HAP-1 (cell line): ENCODE measurements around the gene ODF4.
A peak's percentile ranks its signal among the peaks of the same experiment; 100 is the strongest.
"Not testable (repeated sequence)": the region's sequence is repeated elsewhere in the genome, so short reads cannot be mapped to it uniquely, and the experiment has no call there.

ENCODE experiments used
- DNase-seq, 2 experiments: peaks; one replicate each; pipeline ENCODE4 v3.0.0-alpha.2; 2016 to 2020; ENCODE audit warnings: low spot score in 2 of 2
- H3K27me3 ChIP-seq: fragments of 250-450 bp; sonication (Bioruptor Pico); 2 replicates; pipeline ENCODE4 v1.5.1; 2020; ENCODE audit warnings: low read depth, mild to moderate bottlenecking, moderate library complexity
- H3K36me3 ChIP-seq: fragments of 250-450 bp; sonication (Bioruptor Pico); replicated peaks from 2 replicates; pipeline ENCODE4 v1.5.1; 2020; ENCODE audit warnings: mild to moderate bottlenecking
- H3K4me1 ChIP-seq: fragments of 250-450 bp; sonication (Bioruptor Pico); 2 replicates; pipeline ENCODE4 v1.5.1; 2020; ENCODE audit warnings: mild to moderate bottlenecking
- H3K4me3 ChIP-seq: fragments of 250-450 bp; sonication (Bioruptor Pico); 2 replicates; pipeline ENCODE4 v1.5.1; 2020; ENCODE audit warnings: mild to moderate bottlenecking, moderate library complexity
- H3K9me3 ChIP-seq: fragments of 250-450 bp; sonication (Bioruptor Pico); 2 replicates; pipeline ENCODE4 v1.5.1; 2020; ENCODE audit warnings: mild to moderate bottlenecking, moderate library complexity
- in situ Hi-C: fragments of 300-500 bp; cut with MboI; formaldehyde crosslinking; loops from 3 replicates; pipeline ENCODE4 v1.14.3; 2020; ENCODE audit warnings: low sequenced_read_pairs, inconsistent platforms, mixed read lengths

The ODF4 gene

DNA sequence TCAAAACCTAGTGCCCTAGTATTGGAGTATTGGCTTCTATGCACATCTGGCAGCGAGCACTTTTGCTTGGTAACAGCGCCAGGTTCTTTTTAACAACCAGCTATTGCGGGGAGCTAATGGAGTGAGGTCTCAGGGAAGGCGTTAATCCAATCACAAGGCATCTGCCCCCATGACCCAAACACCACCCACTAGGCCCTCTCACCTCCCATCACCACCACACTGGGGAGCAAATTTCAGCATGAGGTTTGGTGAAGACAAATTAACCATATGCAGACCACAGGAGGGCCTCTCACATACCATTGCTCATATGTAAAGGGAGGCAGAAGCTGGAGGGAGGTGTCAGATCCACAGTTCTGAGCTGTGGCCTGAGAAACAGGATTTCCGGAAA lies 893 bp upstream of the ODF4 start:
- Histone ChIP-seq H3K36me3 (no peaks in the 10 kb centered on the region), H3K9me3 (no peaks in the 10 kb centered on the region), H3K27me3 (no peaks in the 10 kb centered on the region), H3K4me3 (no peak overlapping the region), H3K4me1 (peaks cover 14% of the 10 kb centered on the region)
- in situ Hi-C loops = no loop called here
- DNase-seq = no peak

DNA sequence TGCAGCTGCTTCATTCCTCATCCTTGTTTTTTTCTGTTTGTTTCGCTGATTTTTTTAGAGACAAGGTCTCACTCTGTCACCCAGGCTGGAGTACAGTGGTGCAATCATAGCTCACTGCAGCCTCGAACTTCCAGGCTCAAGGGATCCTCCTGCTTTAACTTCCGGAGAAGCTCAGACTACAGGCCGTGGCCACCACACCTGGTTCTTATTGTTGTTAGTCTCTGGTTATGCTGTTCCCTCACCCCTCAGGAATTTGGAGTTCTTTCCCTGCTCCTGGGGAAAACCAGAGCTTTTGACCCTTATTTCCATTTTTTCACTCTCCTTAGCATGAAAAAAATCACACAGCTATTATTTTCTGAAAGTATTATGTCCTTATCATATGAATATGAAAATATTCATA lies 1.8 kb downstream of the ODF4 start:
- in situ Hi-C loops = no loop called here
- Histone ChIP-seq H3K27me3 (no peaks in the 10 kb centered on the region), H3K9me3 (no peaks in the 10 kb centered on the region), H3K4me1 (peaks cover 14% of the 10 kb centered on the region), H3K36me3 (no peaks in the 10 kb centered on the region), H3K4me3 (no peak overlapping the region)
- DNase-seq = peak in 1 of 2 experiments; percentile 22

DNA sequence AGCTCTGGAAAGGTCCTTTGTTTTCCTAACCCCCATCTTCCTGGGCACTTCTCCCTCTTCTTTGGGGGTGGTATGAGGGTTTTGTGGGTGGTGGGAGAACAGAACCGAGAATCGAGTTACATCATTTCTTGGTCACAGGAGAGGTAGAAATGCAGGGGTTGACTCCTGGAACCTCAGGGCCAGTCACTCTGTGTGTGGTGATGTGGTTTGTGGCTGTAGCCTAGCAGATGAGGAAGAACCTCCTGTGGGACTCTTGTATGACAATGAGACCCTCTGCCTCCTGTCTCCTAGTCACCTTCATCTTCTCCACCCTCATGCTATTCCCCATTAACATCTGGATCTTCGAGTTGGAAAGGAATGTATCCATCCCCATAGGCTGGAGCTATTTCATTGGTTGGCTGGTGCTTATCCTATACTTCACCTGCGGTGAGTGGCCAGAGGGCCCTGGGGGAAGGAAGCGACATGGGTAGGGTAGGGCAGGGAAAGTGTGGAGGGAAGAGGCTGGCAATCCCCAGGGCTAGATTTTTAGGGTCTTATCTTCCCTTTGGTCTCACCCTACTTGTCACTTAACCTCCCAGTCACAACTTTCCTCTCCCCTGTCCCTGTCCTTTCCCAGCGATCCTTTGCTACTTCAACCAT lies 5.5 kb downstream of the ODF4 start:
- Histone ChIP-seq H3K4me3 (no peak overlapping the region), H3K36me3 (no peaks in the 10 kb centered on the region), H3K4me1 (peaks cover 4% of the 10 kb centered on the region; the same call in 1 of the 2 replicates), H3K9me3 (no peaks in the 10 kb centered on the region), H3K27me3 (no peaks in the 10 kb centered on the region)
- DNase-seq = no peak
- in situ Hi-C loops = no loop called here

DNA sequence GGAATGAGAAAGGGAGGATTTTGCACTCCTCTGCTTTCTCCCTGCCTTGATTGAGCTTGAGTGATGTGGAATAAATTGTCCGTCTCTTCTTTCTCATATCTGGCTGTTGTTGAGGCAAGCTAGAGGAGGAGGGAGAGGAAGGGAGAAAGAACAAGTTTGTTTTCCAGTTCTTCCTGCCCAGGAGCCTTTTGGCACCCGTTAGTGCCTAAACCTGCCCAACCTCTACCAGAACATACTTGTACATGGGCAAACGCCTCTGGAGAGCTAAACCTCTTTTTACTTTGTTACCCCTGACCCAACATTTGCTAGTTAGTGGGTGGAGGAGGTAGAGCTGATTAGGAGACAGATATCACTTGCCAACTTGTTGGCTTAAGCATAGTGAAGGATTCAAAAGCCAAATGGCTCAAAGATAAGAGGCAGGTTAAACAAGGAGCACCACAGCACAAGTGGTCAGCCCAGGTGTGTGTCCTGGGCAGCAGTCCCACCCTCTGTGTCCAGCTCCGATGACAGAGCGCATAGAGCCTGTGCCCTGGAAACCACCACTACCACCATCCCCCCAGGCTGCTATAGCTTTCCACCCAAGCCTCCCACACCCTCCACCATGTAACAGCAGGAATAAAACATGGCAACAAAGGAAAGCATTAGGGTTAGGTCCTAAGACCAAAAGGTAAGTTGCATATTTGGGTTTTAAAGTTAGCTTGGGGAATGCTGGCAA lies 6.5 kb downstream of the ODF4 start:
- Histone ChIP-seq H3K4me3 (no peak overlapping the region), H3K9me3 (no peaks in the 10 kb centered on the region), H3K36me3 (no peaks in the 10 kb centered on the region), H3K4me1 (peaks cover 3% of the 10 kb centered on the region; the same call in 1 of the 2 replicates), H3K27me3 (no peaks in the 10 kb centered on the region)
- no peak for DNase-seq
- in situ Hi-C loops = no loop called here

DNA sequence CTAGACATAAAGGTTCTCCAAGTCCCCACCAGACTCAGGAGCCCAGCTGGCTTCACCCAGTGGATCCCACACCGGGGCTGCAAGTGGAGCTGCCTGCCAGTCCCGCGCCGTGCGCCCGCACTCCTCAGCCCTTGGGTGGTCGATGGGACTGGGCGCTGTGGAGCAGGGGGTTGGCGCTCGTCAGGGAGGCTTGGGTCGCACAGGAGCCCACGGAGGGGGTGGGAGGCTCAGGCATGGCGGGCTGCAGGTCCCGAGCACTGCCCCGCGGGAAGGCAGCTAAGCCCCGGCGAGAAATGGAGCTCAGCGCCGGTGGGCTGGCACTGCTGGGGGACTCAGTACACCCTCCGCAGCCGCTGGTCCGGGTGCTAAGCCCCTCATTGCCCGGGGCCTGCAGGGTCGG lies 7.4 kb downstream of the ODF4 start:
- H3K9me3 ChIP-seq, H3K4me3 ChIP-seq, in situ Hi-C loops, H3K36me3 ChIP-seq, DNase-seq, H3K27me3 ChIP-seq, H3K4me1 ChIP-seq: not testable (repeated sequence)

DNA sequence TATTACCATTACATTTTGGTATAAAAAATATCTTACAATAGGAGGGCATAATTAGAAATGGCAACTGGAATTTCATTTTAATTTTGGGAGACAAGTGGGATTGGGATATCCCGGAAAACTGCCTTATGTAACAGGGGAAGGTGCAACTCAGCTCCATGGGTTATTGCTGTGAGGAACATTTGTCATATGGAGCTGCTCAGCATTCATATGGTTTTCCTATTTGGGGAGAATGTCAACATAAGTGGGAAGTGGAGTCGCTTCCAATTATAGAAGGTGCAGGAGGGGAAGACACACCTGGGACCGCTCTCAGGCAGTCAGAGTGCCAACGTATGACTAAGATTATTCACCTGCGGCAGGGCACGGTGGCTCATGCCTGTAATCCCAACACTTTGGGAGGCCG lies 10.7 kb downstream of the ODF4 start:
- Histone ChIP-seq H3K9me3 (no peaks in the 10 kb centered on the region), H3K4me3 (no peak overlapping the region), H3K27me3 (no peaks in the 10 kb centered on the region), H3K36me3 (no peaks in the 10 kb centered on the region), H3K4me1 (peaks cover 25% of the 10 kb centered on the region)
- no peak for DNase-seq
- in situ Hi-C loops = no loop called here

DNA sequence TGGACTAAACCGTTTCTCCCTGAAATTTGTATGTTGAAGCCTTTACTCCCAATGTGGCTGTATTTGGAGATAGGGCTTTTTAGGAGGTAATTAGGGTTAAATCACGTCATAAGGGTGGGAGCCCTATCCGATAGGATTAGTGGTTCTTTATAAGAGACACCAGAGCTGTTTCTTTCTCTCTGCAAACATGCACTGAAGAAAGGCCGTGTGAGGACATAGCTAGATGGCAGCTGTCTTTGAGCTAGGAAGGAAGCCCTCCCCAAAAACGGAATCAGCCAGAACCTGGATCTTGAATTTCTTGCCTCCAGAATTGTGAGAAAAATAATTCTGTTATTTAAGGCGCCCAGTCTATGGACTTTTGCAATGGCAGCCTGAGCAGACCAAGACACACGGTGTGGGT lies 14.1 kb downstream of the ODF4 start:
- no peak overlapping the region for H3K4me3 ChIP-seq
- in situ Hi-C loops = no loop called here
- DNase-seq = peak; percentile 58 to 73
- peaks cover 29% of the 10 kb centered on the region for H3K4me1 ChIP-seq
- no peaks in the 10 kb centered on the region for H3K9me3 ChIP-seq
- no peaks in the 10 kb centered on the region for H3K27me3 ChIP-seq
- H3K36me3 ChIP-seq = no peaks in the 10 kb centered on the region

DNA sequence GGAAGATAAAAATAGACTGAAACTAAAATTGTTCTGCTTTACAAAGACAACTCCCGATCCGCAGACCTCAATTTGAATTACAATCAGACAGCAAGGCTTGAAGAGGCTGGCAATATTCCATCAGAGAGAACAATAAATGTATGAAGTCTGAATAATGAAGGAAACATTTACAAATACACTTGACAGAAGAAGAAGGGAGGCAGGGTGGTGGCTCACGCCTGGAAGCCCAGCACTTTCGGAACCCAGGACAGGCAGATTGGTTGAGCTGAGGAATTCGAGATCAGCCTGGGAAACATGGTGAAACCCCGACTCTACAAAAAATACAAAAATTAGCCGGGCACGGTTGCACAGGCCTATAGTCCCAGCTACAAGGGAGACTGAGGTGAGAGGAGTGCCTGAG lies 14.6 kb downstream of the ODF4 start:
- no peaks in the 10 kb centered on the region for H3K27me3 ChIP-seq
- DNase-seq = peak; percentile 81 to 98
- in situ Hi-C loops = no loop called here
- no peaks in the 10 kb centered on the region for H3K36me3 ChIP-seq
- no peaks in the 10 kb centered on the region for H3K9me3 ChIP-seq
- H3K4me3 ChIP-seq = no peak overlapping the region; the same call in 1 of the 2 replicates
- H3K4me1 ChIP-seq = peaks cover 29% of the 10 kb centered on the region

DNA sequence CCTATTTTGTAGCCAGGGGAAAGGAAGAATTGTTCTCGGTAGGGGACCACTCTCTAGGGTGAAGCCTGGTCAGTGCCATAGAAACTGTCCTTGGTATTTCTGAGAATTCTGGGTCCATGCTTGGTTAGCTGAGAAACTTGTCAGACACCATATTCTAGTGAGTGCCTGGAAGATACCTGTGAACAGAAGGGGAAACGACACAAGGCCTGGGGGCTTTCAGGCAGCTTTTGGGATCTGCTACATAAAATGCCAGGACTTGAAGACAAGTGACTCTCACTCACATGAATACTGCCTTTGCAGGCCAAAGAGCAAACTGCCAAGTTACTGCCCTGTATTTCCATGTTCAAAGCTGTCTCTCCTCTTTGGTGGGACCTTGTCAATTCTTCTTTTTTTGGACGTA lies 18.3 kb downstream of the ODF4 start:
- Histone ChIP-seq H3K36me3 (no peaks in the 10 kb centered on the region), H3K9me3 (no peaks in the 10 kb centered on the region), H3K27me3 (no peaks in the 10 kb centered on the region), H3K4me3 (no peak overlapping the region), H3K4me1 (peaks cover 34% of the 10 kb centered on the region)
- no peak for DNase-seq
- in situ Hi-C loops = no loop called here

DNA sequence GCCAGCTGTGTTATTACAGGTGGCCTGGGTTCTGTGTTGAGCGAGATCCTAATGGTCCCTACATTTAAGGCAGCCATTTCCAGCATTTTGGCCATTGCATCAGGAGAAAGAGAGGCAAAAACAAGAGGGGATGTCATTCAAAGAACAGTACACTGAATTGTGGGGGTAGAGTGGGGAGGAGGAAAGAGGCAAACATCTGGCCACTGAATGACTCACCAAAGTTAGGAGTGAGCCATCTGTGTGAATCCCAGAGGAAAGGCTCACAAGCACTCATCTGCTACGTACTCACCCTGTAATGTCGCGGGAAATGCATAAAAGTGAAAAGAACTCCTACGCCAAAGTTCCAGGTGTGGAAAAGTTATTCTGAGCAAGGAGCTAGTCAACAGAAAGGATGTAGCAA lies 20.1 kb downstream of the ODF4 start:
- Histone ChIP-seq H3K4me1 (peaks cover 20% of the 10 kb centered on the region), H3K9me3 (no peaks in the 10 kb centered on the region), H3K4me3 (no peak overlapping the region), H3K36me3 (no peaks in the 10 kb centered on the region), H3K27me3 (no peaks in the 10 kb centered on the region)
- DNase-seq = no peak
- in situ Hi-C loops = no loop called here

DNA sequence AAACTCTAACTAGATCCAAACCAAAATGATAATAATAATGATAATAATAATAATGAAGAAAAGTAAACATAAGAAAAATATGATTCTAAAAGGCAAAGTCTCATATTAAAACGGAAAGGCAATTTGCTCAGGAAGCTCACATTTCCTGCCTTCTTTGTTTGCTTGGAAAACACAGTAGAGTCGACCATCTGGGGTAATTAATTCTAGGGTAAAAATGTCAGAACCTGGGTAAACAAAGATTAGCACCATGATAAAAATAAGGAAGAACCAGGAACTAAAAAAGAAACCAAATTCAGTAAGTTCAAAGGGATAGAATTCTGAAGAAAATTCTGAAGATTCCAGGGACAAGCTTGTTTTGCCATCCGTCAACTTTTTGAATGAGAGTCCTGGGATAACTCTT lies 20.6 kb downstream of the ODF4 start:
- in situ Hi-C loops = no loop called here
- H3K9me3 ChIP-seq = no peaks in the 10 kb centered on the region
- H3K27me3 ChIP-seq = no peaks in the 10 kb centered on the region
- no peak overlapping the region for H3K4me3 ChIP-seq
- no peak for DNase-seq
- peaks cover 15% of the 10 kb centered on the region for H3K4me1 ChIP-seq
- no peaks in the 10 kb centered on the region for H3K36me3 ChIP-seq

DNA sequence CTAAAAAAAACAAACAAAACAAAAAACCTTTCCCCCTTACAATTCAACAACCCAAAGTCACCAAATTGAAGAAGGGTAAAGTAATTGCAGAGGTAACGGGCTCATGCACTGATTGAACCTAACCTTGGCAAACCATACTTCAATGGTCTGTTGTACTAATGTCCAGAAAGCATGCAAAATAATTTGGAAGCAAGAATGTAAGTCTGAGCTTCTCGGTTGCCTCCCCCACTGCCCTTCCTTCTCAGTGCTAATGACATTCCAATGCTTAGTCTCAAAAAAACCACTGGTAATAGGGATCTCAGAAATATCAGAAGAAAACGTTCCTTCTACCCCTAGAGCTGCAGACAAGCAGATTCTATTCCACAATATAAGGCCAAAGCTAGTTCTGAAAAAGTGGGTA lies 21.1 kb downstream of the ODF4 start:
- Histone ChIP-seq H3K4me3 (no peak overlapping the region), H3K36me3 (no peaks in the 10 kb centered on the region), H3K4me1 (peaks cover 10% of the 10 kb centered on the region), H3K27me3 (no peaks in the 10 kb centered on the region), H3K9me3 (no peaks in the 10 kb centered on the region)
- no peak for DNase-seq
- in situ Hi-C loops = no loop called here

DNA sequence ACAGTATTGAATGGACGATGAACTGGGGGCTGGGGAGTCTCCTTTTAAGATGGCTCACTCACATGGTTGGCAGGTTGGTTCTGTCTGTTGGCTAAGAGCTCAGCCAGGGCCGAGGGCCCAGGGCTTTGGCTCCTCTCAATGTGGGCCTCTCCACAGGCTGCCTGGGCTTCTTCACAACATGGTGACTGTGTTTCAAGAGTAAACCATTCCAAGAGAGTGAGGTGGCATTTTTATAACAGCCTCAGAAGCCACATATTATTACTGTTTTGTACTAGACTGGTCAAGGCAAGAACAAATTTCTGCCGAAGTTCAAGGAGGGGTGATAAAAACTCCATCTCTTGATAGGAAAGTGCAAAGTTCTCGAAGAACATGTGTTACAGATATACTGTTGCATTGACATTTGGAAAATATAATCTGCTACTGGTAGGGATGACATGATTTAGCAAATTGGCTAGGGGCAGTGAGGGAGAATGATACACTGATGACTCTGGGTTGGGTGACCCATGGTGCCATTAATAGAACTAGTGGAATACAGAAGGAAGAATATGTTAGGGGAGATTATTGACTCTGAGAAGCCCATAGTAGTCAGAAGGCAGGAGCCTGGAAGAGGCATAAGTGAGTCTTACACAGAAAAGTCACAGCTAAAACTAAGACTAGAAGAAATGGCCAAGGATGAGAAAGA lies 23.2 kb downstream of the ODF4 start:
- peaks cover 10% of the 10 kb centered on the region for H3K4me1 ChIP-seq
- no peaks in the 10 kb centered on the region for H3K9me3 ChIP-seq
- no peaks in the 10 kb centered on the region for H3K36me3 ChIP-seq
- no peaks in the 10 kb centered on the region for H3K27me3 ChIP-seq
- in situ Hi-C loops = no loop called here
- DNase-seq = no peak
- H3K4me3 ChIP-seq = no peak overlapping the region

DNA sequence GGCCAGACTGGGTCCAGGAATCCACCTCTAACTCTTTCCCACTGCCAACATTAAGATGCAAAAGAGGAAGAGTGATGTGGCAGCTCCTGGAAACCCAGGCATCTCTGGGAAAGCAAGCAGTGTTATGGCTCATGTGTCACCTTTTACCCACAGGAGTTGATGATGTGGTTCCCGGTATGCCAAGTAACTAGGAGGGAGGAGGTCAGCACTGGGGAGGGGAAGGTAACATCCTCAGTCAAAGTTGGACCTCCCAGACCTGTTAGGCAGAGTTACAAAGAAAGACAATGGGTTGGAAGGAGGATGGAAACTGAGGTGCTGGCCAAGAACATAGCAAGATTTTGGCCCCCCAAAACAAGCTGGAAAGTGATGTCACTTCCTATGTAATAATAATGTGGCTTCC lies 25.5 kb downstream of the ODF4 start:
- DNase-seq = no peak
- no peaks in the 10 kb centered on the region for H3K27me3 ChIP-seq
- no peaks in the 10 kb centered on the region for H3K9me3 ChIP-seq
- H3K4me1 ChIP-seq = peaks cover 10% of the 10 kb centered on the region
- peaks cover 15% of the 10 kb centered on the region for H3K36me3 ChIP-seq
- no peak overlapping the region for H3K4me3 ChIP-seq
- in situ Hi-C loops = no loop called here
